ENCODE measurements around the gene NDUFA7.

DNA sequence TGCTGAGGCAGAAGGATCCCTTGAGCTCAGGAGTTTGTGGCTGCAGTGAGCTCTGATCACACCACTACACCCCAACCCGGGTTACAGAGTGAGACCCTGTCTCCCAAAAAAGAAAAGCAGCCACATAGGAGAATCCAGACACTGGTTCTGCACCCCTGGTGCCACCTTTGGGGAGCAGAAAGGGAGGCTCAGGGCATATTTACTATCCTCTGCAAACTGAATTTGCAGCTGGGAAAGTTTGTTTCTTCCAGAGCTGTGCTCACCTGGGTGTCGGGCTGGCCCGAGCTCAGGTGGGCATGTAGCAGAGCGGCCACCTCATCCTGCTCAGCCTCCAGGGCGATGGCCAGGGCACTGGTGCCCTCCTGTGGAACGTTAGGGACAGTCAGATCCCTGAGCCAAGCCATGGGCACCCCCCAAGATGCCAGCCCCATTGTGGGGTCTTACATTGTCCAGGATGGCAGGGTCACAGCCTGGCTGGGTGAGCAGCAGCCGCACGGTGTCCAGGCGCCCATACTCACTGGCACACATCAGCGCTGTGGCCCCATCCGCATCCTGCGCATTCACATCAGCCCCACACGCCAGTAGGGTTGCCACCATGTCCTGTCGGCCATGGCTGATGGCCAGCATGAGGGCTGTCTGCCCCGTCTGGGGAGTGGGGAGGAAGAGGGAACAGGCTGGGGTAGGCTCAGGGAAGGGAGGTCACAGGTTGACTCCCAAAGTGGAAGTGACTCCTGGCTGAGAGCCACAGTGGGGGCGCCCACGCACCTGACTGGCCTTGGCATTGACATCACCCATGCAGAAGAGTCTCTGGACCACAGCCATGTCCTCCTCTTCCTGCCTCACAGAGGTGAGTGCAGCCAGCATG, 3.2 kb upstream of the NDUFA7 start:
- TF ChIP-seq, protein P1, sequence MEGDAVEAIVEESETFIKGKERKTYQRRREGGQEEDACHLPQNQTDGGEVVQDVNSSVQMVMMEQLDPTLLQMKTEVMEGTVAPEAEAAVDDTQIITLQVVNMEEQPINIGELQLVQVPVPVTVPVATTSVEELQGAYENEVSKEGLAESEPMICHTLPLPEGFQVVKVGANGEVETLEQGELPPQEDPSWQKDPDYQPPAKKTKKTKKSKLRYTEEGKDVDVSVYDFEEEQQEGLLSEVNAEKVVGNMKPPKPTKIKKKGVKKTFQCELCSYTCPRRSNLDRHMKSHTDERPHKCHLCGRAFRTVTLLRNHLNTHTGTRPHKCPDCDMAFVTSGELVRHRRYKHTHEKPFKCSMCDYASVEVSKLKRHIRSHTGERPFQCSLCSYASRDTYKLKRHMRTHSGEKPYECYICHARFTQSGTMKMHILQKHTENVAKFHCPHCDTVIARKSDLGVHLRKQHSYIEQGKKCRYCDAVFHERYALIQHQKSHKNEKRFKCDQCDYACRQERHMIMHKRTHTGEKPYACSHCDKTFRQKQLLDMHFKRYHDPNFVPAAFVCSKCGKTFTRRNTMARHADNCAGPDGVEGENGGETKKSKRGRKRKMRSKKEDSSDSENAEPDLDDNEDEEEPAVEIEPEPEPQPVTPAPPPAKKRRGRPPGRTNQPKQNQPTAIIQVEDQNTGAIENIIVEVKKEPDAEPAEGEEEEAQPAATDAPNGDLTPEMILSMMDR (IDR thresholded peaks at IDR 0.05) = no peak
- no peak for TF ChIP-seq POLR2A (IDR thresholded peaks at IDR 0.05)
